ENCODE results near the gene SUZ12.
"Not testable (repeated sequence)": the region's sequence is repeated elsewhere in the genome, so short reads cannot be mapped to it uniquely, and the experiment has no call there.

The SUZ12 gene

GRCh38 chr17:31936615-31937609 lies at the start of gene SUZ12:
TSS of gene SUZ12 (plus strand) at chr17:31937007. CDS start at chr17:31937247, 240 bp downstream.
- FAIRE-seq, result peak; percentile 80

DNA sequence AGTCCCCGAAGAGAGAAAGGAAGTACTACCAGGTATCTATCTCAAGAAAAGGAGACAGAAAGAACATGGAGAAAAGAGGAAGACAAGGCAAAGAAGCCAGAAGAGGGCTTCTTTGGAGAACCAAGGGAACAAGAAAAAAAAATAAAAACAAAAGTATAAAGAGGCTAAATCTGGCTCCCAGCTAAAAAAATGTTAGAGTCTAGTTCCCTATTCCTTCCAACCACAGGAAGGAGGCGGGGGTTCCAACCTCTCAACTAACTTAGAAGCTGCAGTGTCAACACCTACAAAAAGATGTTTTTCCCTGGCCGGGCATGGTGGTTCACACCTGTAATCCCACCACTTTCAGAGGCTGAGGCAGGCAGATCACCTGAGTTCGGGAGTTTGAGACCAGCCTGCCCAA lies 48.7 kb upstream of the SUZ12 start:
- no peak for FAIRE-seq

GRCh38 chr17:31900877-31901276 lies 35.9 kb upstream of the SUZ12 start:
- no peak for FAIRE-seq

DNA sequence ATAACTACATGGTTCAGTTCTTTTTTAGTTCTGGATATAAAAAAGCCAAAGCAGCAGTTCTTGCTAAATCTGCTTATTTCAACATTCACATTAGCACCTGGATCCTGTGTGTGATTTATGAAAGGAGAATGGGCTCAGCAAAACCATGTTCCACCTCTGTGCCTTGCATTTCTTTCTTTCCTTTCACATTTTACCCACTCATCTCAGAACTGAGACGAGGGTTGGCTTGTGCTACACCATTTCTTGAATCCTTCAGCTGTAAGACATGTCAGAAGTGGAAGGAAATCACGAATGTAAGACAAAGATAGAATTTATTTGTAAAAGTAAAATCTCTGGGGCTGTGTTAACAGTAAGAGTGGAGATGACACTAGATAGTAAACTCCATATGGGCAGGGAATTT lies 34.1 kb upstream of the SUZ12 start:
- FAIRE-seq, result no peak

DNA sequence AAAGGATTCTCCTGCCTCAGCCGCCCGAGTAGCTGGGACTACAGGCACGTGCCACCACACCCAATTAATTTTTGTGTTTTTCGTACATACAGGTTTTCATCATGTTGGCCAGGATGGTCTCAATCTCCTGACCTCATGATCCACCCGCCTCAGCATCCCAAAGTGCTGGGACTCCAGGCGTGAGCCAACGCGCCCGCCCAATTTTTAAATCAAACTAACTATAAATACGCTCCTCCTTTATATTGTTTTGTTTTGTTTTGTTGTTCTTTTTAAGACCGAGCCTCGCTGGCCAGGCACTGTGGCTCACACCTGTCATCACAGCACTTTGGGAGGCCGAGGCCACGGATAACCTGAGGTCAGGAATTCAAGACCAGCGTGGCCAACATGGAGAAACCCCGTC lies 33.4 kb upstream of the SUZ12 start:
- FAIRE-seq, result no peak

DNA sequence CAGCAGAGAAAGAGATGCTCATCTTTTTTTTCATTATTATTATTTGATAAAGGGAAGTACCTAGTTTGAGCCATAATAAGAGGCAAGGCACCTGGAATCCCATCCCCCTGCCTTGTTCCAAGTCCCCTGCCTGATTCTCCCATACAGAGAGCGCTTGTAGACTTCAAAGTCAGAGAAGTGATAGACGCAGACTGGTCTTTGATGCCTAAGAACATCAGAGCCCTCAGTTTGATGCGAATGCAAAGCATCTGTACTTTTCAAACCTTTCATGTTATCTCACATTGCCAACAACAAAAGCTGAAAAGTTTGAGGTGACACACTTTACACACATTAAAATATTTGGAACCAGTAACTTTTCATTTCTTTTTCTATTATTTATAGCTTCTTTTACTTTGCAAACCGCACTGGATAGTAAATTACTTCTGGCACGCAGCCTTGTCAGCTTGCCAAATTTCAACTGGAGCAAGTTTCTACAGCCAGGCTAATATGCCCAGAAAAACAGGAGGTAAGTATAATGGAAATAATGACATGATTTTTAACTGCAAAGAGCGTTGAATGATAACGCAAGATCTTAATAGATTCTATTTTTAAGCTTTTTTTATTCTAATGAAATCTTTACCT lies 29.4 kb upstream of the SUZ12 start:
- no peak for FAIRE-seq

DNA sequence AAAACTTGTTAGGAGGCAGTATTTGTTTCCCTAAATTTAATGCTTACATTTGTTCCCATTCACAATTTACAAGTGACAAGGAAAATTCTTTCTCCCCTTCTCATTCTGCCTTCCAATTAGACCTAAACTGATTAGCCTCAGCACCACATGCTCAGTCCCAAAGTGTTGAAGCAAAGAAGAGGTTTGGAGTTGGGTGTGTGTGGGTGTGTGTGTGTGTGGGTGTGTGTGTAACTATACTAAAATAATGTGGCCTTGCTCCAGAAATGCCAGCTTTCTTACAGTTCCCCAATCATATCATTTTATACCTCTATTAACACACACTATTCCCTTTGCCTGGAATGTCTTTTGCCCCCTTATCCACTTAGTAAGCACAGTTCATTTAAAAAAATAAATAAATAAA lies 28.4 kb upstream of the SUZ12 start:
- no peak for FAIRE-seq

- not testable (repeated sequence) for FAIRE-seq
Measured at GRCh38 chr17:31912705-31913104, 24.1 kb upstream of the SUZ12 start.

- FAIRE-seq, result no peak
Measured at GRCh38 chr17:31915456-31916100, 21.2 kb upstream of the SUZ12 start.

DNA sequence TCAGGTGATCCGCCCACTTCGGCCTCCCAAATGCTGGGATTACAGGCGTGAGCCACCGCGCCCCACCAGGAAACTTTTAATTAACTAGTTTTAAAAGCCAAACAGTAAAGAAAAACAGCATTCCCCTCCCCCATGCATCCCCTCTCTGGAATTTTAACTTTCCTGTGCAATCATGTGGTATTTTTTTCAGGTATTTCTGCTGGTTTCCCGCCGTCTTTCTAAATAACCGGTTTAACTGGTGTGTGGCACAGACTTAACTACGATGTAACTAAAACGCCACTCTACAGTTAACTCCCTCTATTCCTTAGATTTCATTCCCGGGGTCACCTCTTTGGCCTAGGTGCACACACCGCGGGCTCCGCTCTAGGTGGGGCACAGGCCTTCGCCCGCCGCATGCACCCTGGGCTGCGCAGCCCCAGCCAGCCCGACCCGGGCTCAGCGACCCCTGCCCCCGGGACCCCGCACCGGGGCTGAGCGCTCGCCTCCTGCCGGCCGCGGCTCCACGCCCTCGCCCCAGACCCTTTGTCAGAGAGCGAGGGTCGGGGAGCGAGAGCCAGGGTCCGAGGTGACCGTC lies 20.2 kb upstream of the SUZ12 start:
- FAIRE-seq, result no peak

DNA sequence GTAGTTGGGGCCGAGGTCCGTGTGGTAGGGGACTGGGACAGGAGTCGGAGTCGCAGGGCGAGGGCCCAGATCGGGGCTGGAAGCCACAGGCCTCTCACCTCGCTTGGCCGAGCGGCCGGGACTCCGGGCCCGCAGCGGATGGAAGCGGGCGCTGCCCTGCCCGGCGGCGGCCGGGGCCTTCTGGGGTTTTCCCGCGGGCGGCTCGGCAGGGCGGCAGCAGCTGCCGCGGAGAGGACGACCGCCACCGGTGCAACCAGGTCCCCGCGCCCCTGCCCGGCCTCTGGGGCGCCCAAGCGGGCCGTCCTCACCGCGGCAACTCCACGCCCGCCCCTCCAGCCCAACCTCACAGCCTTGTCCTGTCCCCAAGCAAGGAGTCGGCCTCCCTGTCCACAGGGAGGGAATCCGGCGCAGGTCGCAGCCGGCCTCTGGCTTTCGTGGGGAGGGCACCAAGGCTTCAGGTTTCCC lies 19.7 kb upstream of the SUZ12 start:
- FAIRE-seq, result no peak

- FAIRE-seq, result not testable (repeated sequence)
Measured at GRCh38 chr17:31917721-31918120, 19.1 kb upstream of the SUZ12 start.

- FAIRE-seq, result no peak
Measured at GRCh38 chr17:31918701-31919128, 18.1 kb upstream of the SUZ12 start.

DNA sequence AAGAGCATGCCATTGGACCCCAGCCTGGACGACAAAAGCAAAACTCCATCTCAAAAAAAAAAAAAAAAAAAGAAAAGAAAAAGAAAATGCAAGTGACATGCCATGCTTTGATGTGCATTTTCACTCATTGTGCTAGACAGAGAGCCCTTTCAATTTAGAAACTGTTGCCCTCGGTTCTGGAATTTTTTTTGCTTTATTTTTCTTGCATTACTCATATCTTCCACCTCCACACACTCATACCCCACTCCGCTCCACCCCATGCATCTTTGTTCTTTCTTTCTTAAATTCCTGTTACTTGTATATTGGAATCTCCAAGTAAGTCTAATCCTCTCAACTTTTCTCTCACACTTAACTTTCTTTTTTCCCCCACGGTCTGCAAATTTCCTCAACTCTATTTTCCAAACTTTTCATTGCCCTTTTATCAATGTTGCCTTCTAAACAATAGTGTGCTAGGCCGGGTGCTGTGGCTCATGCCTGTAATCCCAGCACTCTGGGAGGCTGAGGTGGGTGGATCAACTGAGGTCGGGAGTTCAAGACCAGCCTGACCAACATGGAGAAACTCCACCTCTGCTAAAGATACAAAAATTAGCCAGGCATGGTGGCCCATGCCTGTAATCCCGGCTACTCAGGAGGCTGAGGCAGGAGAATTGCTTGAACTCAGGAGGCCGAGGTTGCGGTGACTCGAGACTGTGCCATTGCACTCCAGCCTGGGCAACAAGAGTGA lies 16.8 kb upstream of the SUZ12 start:
- FAIRE-seq, result no peak

GRCh38 chr17:31926100-31926729 lies 10.6 kb upstream of the SUZ12 start:
- no peak for FAIRE-seq

GRCh38 chr17:31931756-31932155 lies 5.1 kb upstream of the SUZ12 start:
- no peak for FAIRE-seq

DNA sequence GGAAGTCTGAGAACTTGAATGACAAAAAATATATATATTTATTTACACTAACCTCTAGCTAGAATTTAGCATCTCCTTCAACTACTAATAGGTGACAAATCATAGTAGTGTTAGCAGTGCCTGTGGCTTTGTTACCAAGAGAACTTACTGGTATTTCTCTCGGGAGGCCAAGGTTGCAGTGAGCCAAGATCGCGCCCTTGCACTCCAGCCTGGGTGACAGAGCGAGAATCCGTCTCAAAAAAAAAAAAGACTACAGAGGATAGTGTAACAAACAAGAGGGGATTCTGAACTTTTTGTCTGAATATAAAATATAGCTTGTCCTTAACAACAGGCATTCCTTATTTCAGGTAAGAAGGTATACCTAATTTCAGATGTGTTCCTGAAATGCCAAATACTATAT lies 1.3 kb upstream of the SUZ12 start:
- no peak for FAIRE-seq

- FAIRE-seq, result peak; percentile 14
Measured at GRCh38 chr17:31937926-31938641, 1.3 kb downstream of the SUZ12 start.

- FAIRE-seq, result not testable (repeated sequence)
Measured at GRCh38 chr17:31941916-31942315, 5.1 kb downstream of the SUZ12 start.

DNA sequence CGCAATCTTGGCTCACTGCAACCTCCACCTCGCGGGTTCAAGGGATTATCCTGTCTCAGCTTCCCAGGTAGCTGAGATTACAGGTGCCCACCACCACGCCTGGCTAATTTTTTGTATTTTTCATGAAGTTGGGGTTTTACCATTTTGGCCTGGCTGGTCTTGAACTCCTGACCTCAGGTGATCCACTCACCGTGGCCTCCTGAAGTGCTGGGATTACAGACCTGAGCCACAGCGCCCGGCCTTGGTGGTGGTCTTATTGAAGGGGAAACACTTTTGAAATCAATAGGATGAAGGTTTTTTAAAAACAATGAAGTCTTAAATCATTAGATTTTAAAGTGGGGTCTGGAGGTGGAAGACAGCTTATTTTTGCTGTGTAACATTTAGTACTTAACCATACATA lies 5.6 kb downstream of the SUZ12 start:
- FAIRE-seq, result not testable (repeated sequence)

DNA sequence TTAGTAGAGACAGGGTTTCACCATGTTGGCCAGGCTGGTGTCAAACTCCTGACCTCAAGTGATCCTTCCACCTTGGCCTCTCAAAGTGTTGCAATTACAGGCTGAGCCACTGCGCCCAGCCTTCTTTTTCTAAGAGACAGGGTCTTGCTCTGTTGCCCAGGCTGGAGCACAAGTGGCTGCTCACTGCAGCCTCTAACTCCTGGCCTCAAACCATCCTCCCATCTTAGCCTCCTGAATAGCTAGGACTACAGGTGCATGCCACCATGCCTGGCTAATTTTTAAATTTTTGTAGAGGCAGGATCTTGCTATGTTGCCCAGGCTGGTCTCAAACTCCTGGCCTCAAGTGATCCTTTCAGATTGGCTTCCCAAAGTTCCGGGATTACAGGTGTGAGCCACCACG lies 15.1 kb downstream of the SUZ12 start:
- not testable (repeated sequence) for FAIRE-seq
